GM18858 (cell line): Measurements from ENCODE around the gene LPCAT1.
"Not testable (repeated sequence)": the region's sequence is repeated elsewhere in the genome, so short reads cannot be mapped to it uniquely, and the experiment has no call there.

Experiments used
- ATAC-seq: cut with Tn5 transposase; IDR thresholded peaks from one replicate; pipeline ENCODE4 v1.9.1; 2021; ENCODE audit not compliant: unreplicated experiment

The LPCAT1 gene

GRCh38 chr5:1522601-1523479, 920 bp downstream of the LPCAT1 start:
- ATAC-seq: no peak

- ATAC-seq: no peak
These were observed 1.8 kb downstream of the LPCAT1 start for GRCh38 chr5:1521671-1522600.

- no peak for ATAC-seq
These were observed 2.8 kb downstream of the LPCAT1 start for GRCh38 chr5:1520791-1521453.

- no peak for ATAC-seq
These were observed 4.0 kb downstream of the LPCAT1 start for GRCh38 chr5:1519631-1520210.

- ATAC-seq: no peak
These were observed 5.9 kb downstream of the LPCAT1 start for GRCh38 chr5:1517838-1518237.

- no peak for ATAC-seq
These were observed 6.9 kb downstream of the LPCAT1 start for GRCh38 chr5:1516615-1517601.

GRCh38 chr5:1515921-1516571, 7.7 kb downstream of the LPCAT1 start:
- ATAC-seq: no peak

- ATAC-seq: no peak
These were observed 8.3 kb downstream of the LPCAT1 start for GRCh38 chr5:1515311-1515920.

- not testable (repeated sequence) for ATAC-seq
These were observed 8.9 kb downstream of the LPCAT1 start for GRCh38 chr5:1514819-1515310.

GRCh38 chr5:1514027-1514818, 9.5 kb downstream of the LPCAT1 start:
- no peak for ATAC-seq

- no peak for ATAC-seq
These were observed 10.3 kb downstream of the LPCAT1 start for GRCh38 chr5:1513326-1514026.

- ATAC-seq: no peak
These were observed 11.0 kb downstream of the LPCAT1 start for GRCh38 chr5:1512541-1513291.

- no peak for ATAC-seq
These were observed 11.9 kb downstream of the LPCAT1 start for GRCh38 chr5:1511651-1512540.

GRCh38 chr5:1511048-1511447, 12.7 kb downstream of the LPCAT1 start:
- ATAC-seq: no peak

GRCh38 chr5:1510631-1511030, 13.1 kb downstream of the LPCAT1 start:
- no peak for ATAC-seq
